Subcutaneous abdominal adipose tissue (tissue), 5 donors: ENCODE results near the gene GNAS-AS1.

Experiments
- H3K27ac ChIP-seq: one replicate; pipeline ENCODE4 v1.7.0; 2013; ENCODE audit warnings: low read depth, mild to moderate bottlenecking, inconsistent platforms, low read length, moderate library complexity
- H3K27me3 ChIP-seq, 5 donors: one replicate each; pipeline ENCODE4 v1.7.0; 2013; ENCODE audit warnings: low read length in 5 of 5, inconsistent platforms in 1 of 5; ENCODE audit not compliant: control insufficient read depth in 5 of 5, insufficient read depth in 4 of 5
- H3K36me3 ChIP-seq, 5 donors: one replicate each; pipeline ENCODE4 v1.7.0; 2013; ENCODE audit warnings: low read length in 5 of 5; ENCODE audit not compliant: control insufficient read depth in 5 of 5, insufficient read depth in 5 of 5
- H3K4me1 ChIP-seq, 5 donors: one replicate each; pipeline ENCODE4 v1.7.0; 2013; ENCODE audit warnings: low read length in 5 of 5, mild to moderate bottlenecking in 3 of 5, moderate library complexity in 1 of 5; ENCODE audit not compliant: control insufficient read depth in 5 of 5, insufficient read depth in 5 of 5
- H3K4me3 ChIP-seq, 5 donors: one replicate each; pipeline ENCODE4 v1.7.0; 2013; ENCODE audit warnings: low read length in 5 of 5, low read depth in 1 of 5
- H3K9ac ChIP-seq, 5 donors: one replicate each; pipeline ENCODE4 v1.7.0; 2013; ENCODE audit warnings: low read length in 5 of 5, mild to moderate bottlenecking in 4 of 5, moderate library complexity in 3 of 5
- H3K9me3 ChIP-seq, 5 donors: one replicate each; pipeline ENCODE4 v1.7.0; 2013; ENCODE audit warnings: low read length in 5 of 5; ENCODE audit not compliant: control insufficient read depth in 5 of 5
- donor health status: healthy.
- donor health status: healthy.
- donor health status: healthy.
- donor health status: healthy.
- donor health status: healthy.

Gene GNAS-AS1

GRCh38 chr20:58774667-58775263 is 75.9 kb downstream of the GNAS-AS1 start:
- no peak overlapping the region for H3K27ac ChIP-seq
- no peaks in the 10 kb centered on the region for H3K9me3 ChIP-seq
- H3K4me3 ChIP-seq: no peak overlapping the region
- H3K27me3 ChIP-seq: peaks cover 2 to 8% (median 7%) of the 10 kb centered on the region in 5 donors
- no peaks in the 10 kb centered on the region for H3K36me3 ChIP-seq
- H3K9ac ChIP-seq: no peak overlapping the region
- no peaks in the 10 kb centered on the region for H3K4me1 ChIP-seq

GRCh38 chr20:58774214-58774613 is 76.5 kb downstream of the GNAS-AS1 start:
- H3K36me3 ChIP-seq: no peaks in the 10 kb centered on the region
- H3K9ac ChIP-seq: no peak overlapping the region
- no peak overlapping the region for H3K27ac ChIP-seq
- no peaks in the 10 kb centered on the region for H3K4me1 ChIP-seq
- peaks cover 2 to 10% (median 4%) of the 10 kb centered on the region in 5 donors for H3K27me3 ChIP-seq
- no peaks in the 10 kb centered on the region for H3K9me3 ChIP-seq
- H3K4me3 ChIP-seq: no peak overlapping the region

DNA sequence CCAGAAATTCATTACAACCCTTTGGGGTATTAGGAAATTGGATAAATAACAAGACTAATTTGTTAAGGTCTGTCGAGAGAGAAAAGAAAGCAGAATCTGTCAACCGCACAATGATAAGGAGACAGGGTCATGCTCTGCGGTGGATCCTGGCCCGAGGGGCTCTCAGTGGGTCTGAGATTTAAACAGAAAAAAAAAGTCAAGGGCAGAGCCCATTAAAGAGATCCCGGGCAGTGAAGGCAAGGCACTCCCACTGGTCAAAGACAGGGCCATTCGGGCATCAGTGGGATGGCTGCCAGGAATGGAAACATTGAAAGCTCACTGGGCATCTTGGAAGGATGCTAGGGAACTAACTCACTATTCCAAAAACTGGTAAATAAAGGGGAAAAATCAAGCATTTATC is 77.9 kb downstream of the GNAS-AS1 start:
- H3K9me3 ChIP-seq: no peaks in the 10 kb centered on the region
- no peak overlapping the region for H3K9ac ChIP-seq
- H3K36me3 ChIP-seq: no peaks in the 10 kb centered on the region
- H3K27ac ChIP-seq: no peak overlapping the region
- no peaks in the 10 kb centered on the region for H3K4me1 ChIP-seq
- peaks cover 4 to 13% (median 7%) of the 10 kb centered on the region in 5 donors for H3K27me3 ChIP-seq
- no peak overlapping the region for H3K4me3 ChIP-seq
